Panc1 (cell line): ENCODE measurements around the gene GPC6.

ENCODE experiments used
- CTCF ChIP-seq: fragments of 450-650 bp; IDR thresholded peaks from 2 replicates; pipeline ENCODE4 v1.5.1; 2017; ENCODE audit warnings: mild to moderate bottlenecking
- POLR2AphosphoS5 ChIP-seq: IDR thresholded peaks from 2 replicates; pipeline ENCODE4 v1.6.1; 2012; ENCODE audit warnings: mild to moderate bottlenecking, low read depth, low read length, moderate library complexity

DNA sequence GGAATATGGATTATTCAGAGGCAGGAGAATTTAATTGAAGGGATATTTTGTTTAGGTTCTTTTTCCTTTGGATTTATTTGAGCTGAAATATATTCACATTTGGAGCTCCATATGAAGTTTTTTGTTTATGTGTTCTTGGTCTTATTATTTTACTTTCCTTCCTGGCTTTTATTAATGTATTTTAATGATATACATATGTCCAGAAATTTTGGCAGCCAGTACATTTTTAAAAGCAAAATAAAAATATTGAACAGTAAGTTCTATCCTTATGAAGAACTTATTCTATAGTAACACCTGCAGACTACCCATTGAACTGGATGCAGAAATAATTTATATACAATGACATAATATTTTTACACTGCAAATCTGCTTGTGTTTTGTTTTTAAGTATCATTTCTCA lies 323.6 kb downstream of the GPC6 start:
- TF ChIP-seq POLR2AphosphoS5 (no peak), CTCF (no peak)
